ENCODE data around the gene SFT2D1. TPM values are rescaled to one million over a fixed set of nuclear protein-coding genes. Genes with fewer than 3 reads are reported as not detected.
A peak's percentile ranks its signal among the peaks of the same experiment; 100 is the strongest.

SFT2D1 gene
- polyA plus RNA-seq, 3 donors: 48.1 to 166 (median 140) TPM

GRCh38 chr6:166370489-166370888 is 28.1 kb upstream of the SFT2D1 start:
- H3K9me3 Mint-ChIP-seq: peaks cover 0 to 1% (median 0%) of the 10 kb centered on the region in 7 donors
- Histone ChIP-seq H3K4me3 (replicated peaks in 1 of 3; ENCODE audit: low read depth in 2 of 3, low read length in 3 of 3) (no peak overlapping the region), H3K9ac (ENCODE audit: insufficient read depth, low read length, poor library complexity, severe bottlenecking) (no peak overlapping the region), H3K36me3 (replicated peaks in 1 of 2; ENCODE audit: control insufficient read depth in 1 of 2, insufficient read depth in 2 of 2, low read length in 2 of 2) (peaks cover 20 to 27% of the 10 kb centered on the region in 2 donors), H3K9me3 (replicated peaks in 1 of 2; ENCODE audit: control insufficient read depth in 1 of 2, insufficient read depth in 1 of 2, low read length in 2 of 2) (no peaks in the 10 kb centered on the region), H2AFZ (ENCODE audit: insufficient read depth, low read depth, low read length, poor library complexity, severe bottlenecking) (no peak overlapping the region), H3K79me2 (ENCODE audit: insufficient read depth, low read length) (no peaks in the 10 kb centered on the region), H3K4me1 (ENCODE audit: control insufficient read depth in 1 of 2, insufficient read depth in 2 of 2, low read length in 2 of 2) (no peaks in the 10 kb centered on the region), H4K20me1 (ENCODE audit: insufficient read depth, low read length) (peaks cover 11% of the 10 kb centered on the region), H3K27me3 (ENCODE audit: control insufficient read depth in 2 of 2, insufficient read depth in 2 of 2, low read length in 2 of 2) (no peaks in the 10 kb centered on the region), H3K4me2 (replicated peaks; ENCODE audit: extremely low read depth, low read length, poor library complexity, severe bottlenecking) (no peak overlapping the region), H3K27ac (ENCODE audit: low read depth in 1 of 2, low read length in 2 of 2) (no peak overlapping the region)
- peaks cover 29 to 30% of the 10 kb centered on the region in 2 donors for H3K36me3 Mint-ChIP-seq
- no peak overlapping the region for H3K27ac Mint-ChIP-seq
- peaks cover 2% of the 10 kb centered on the region for H3K4me1 Mint-ChIP-seq
- no peak for TF ChIP-seq CTCF (IDR thresholded peaks at IDR 0.05)
- intact Hi-C loops (cut with micrococcal nuclease): no loop called here
- no peak overlapping the region for H3K4me3 Mint-ChIP-seq
- DNase-seq: no peak
- no CpG with 5 or more reads among the region's 3 CpGs for WGBS (ENCODE audit: insufficient coverage)
- H3K27me3 Mint-ChIP-seq (ENCODE audit: low read depth in 3 of 3): no peaks in the 10 kb centered on the region

GRCh38 chr6:166369782-166370181 is 27.4 kb upstream of the SFT2D1 start:
- Histone ChIP-seq H3K4me1 (ENCODE audit: control insufficient read depth in 1 of 2, insufficient read depth in 2 of 2, low read length in 2 of 2) (no peaks in the 10 kb centered on the region), H3K9ac (ENCODE audit: insufficient read depth, low read length, poor library complexity, severe bottlenecking) (no peak overlapping the region), H4K20me1 (ENCODE audit: insufficient read depth, low read length) (peaks cover 5% of the 10 kb centered on the region), H3K27ac (ENCODE audit: low read depth in 1 of 2, low read length in 2 of 2) (no peak overlapping the region), H3K9me3 (replicated peaks in 1 of 2; ENCODE audit: control insufficient read depth in 1 of 2, insufficient read depth in 1 of 2, low read length in 2 of 2) (no peaks in the 10 kb centered on the region), H2AFZ (ENCODE audit: insufficient read depth, low read depth, low read length, poor library complexity, severe bottlenecking) (no peak overlapping the region), H3K36me3 (replicated peaks in 1 of 2; ENCODE audit: control insufficient read depth in 1 of 2, insufficient read depth in 2 of 2, low read length in 2 of 2) (peaks cover 25 to 34% of the 10 kb centered on the region in 2 donors), H3K27me3 (ENCODE audit: control insufficient read depth in 2 of 2, insufficient read depth in 2 of 2, low read length in 2 of 2) (no peaks in the 10 kb centered on the region), H3K79me2 (ENCODE audit: insufficient read depth, low read length) (no peaks in the 10 kb centered on the region), H3K4me2 (replicated peaks; ENCODE audit: extremely low read depth, low read length, poor library complexity, severe bottlenecking) (no peak overlapping the region), H3K4me3 (replicated peaks in 1 of 3; ENCODE audit: low read depth in 2 of 3, low read length in 3 of 3) (no peak overlapping the region)
- H3K27me3 Mint-ChIP-seq (ENCODE audit: low read depth in 3 of 3): no peaks in the 10 kb centered on the region
- peak overlapping the region in 2 of 7 donors; percentile 43 to 81 for H3K27ac Mint-ChIP-seq
- H3K9me3 Mint-ChIP-seq: peaks cover 0 to 1% (median 0%) of the 10 kb centered on the region in 7 donors
- intact Hi-C loops (cut with micrococcal nuclease): no loop called here
- H3K4me3 Mint-ChIP-seq: no peak overlapping the region
- DNase-seq: no peak
- WGBS (ENCODE audit: insufficient coverage): 100% methylated on average over 2 of the region's 3 CpGs
- peaks cover 2% of the 10 kb centered on the region for H3K4me1 Mint-ChIP-seq
- H3K36me3 Mint-ChIP-seq: peaks cover 33 to 35% of the 10 kb centered on the region in 2 donors
- no peak for TF ChIP-seq CTCF (IDR thresholded peaks at IDR 0.05)

All from CD14-positive monocyte (primary cell).